PC-9 (cell line): ENCODE data around the gene LRRFIP1.

Experiments used
- CTCF ChIP-seq: fragments of 200-600 bp; sonication (generic); conservative IDR thresholded peaks from 2 replicates; pipeline ENCODE4 v1.6.1; 2017; ENCODE audit warnings: mixed run types, antibody characterized with exemption, mild to moderate bottlenecking, moderate library complexity
- EZH2 ChIP-seq: fragments of 200-600 bp; sonication (generic); IDR thresholded peaks from 2 replicates; pipeline ENCODE4 v1.8.0; 2017; ENCODE audit warnings: antibody characterized with exemption, low read depth

- TF ChIP-seq CTCF = no peak
- no peak for TF ChIP-seq EZH2
Measured at GRCh38 chr2:237720957-237721356, 93.6 kb downstream of the LRRFIP1 start.
